GM21381 (cell line): ENCODE data around the gene DGKH.
"Not testable (repeated sequence)": the region's sequence is repeated elsewhere in the genome, so short reads cannot be mapped to it uniquely, and the experiment has no call there.

Experiments used
- ATAC-seq: cut with Tn5 transposase; IDR thresholded peaks from one replicate; pipeline ENCODE4 v1.9.1; 2021; ENCODE audit warnings: mild to moderate bottlenecking, moderate library complexity; ENCODE audit not compliant: unreplicated experiment

The DGKH gene

GRCh38 chr13:42041011-42041683, 7.3 kb upstream of the DGKH start:
- ATAC-seq, result peak; percentile 13

- ATAC-seq, result peak; percentile 8
Measured at GRCh38 chr13:42041684-42042035, 6.8 kb upstream of the DGKH start.

GRCh38 chr13:42043676-42044075, 4.8 kb upstream of the DGKH start:
- no peak for ATAC-seq

DNA sequence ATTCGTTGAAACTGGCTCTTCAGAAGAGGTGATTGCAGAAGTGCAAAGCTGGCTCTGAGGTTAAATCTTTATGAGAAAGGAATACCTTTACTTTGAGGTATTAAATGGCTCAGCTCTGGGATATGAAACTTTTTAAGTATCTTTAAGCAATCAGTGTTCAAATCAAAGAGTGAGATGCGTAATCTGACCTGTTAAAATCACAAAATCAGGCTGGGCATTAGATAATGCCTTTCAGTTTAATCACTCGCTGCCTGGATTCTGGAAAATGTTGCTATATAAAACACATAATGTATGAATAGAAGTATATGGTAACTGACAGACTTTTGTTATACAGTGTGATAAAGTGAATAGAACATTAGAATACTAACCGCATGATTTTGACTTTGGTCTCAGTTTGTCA, 2.0 kb upstream of the DGKH start:
- no peak for ATAC-seq

DNA sequence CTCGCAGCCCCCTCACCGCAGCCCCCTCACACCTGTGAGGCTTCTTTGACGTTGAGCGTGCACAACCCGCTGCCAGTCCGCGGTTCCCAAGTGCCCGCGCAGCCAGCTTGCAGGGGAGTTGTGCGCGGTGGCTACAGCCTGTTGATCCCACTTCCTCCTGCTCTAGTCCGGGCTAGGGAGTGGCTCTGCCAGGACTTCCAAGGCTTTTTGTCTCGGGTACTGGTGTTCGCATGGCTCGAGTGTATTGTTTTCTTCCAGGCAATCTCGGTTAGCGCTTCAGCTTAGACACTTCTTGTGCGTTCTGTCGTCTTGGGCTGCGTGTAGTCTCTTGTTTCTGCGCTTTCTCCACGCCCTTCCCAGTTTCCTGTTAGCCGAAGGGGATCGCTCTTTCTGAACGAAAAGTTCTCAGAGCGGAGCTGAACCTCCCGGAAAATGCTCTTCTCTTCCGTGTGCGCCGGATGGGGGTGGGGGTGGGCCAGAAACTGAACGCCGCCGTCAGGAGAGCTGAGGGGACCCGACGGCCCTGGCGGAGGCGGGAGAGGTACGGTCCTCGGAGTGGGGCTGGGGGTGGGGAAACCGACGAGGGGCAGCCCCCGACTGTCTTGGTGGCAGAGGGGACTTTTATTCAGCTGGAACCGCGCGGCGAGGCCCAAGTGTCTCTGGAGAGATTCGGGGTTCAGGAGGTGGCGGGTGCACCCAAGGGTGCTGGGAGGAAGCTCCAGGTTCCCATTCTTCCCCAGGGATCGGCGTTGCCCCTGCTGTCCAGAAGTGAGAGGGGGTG, 697 bp upstream of the DGKH start:
- ATAC-seq, result peak; percentile 17

DNA sequence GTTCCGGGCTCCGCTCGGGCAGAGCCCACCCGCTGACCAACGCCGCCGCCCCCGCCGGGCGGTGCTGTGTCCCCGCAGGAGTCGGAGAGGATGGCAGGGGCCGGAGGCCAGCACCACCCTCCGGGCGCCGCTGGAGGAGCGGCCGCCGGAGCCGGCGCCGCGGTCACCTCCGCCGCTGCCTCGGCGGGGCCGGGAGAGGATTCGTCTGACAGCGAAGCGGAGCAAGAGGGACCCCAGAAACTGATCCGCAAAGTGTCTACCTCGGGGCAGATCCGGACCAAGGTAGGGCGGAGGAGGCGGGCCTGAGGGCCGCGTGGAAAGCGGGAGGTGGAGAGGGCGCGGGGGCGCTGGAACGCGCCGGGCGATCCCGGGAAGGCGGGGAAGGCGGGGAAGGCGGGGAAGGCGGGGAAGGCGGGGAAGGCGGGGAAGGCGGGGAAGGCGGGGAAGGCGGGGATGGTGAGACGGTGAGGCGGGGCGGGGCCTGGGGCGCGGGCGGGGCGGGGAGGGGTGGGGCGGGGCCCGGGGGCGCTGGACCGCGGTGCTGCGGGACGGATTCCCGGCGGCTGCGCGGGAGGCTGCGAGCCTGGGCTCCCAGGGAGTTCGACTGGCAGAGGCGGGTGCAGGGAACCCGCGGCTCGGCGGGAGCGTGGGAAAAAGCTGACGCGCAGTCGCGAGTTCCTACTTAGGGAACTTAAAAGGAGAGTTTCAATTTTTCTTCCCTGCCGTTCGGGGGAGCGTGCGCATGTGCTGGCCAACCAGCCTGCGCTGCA, 421 bp downstream of the DGKH start:
- ATAC-seq, result peak; percentile 46

DNA sequence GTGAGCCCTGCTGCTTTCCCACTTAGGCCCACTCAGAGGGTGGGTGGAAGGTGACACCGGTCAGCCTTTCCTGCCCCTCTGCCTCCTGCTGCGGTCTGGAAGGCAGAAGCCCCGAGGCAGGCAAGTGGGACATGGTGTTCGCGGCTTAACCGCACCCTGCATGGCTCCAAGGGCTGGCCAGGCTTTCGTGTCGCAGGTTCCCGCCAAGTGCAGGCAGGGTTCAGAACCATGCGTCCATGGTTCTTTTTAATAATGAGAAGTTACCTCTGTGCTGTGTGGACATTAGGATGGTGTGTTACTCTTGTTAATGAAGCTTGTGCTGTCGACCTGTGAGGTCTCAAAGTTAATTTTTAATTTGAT, 986 bp downstream of the DGKH start:
- ATAC-seq, result peak; percentile 20

GRCh38 chr13:42054798-42055499, 6.5 kb downstream of the DGKH start:
- no peak for ATAC-seq

DNA sequence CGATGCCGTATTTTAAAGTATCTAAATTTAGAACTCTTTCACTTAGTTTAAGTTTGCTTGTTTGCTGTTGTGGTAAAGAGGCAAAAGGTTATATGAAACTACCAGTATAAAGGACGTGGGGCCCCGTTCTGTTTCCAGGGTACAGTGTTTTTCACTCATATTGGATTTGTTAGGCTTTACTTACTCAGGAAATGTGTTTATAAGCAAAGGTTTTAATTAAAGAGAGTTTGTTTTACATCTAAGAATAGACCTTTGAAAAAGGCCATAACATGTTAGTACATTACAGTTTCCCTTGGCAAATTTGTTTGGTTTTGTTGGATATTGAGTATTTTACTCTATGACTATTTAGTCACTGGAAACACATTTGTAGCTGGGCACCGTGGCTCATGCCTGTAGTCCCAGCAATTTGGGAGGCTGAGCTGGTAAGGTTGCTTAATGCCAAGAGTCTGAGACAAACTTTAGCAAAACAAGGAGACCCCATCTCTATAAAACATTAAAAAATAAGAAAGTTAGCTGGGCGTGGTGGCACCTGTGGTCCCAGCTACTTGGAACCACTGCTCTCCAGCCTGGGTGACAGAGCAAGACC, 7.1 kb downstream of the DGKH start:
- ATAC-seq, result no peak

- ATAC-seq, result no peak
Measured at GRCh38 chr13:42056146-42056545, 7.7 kb downstream of the DGKH start.

DNA sequence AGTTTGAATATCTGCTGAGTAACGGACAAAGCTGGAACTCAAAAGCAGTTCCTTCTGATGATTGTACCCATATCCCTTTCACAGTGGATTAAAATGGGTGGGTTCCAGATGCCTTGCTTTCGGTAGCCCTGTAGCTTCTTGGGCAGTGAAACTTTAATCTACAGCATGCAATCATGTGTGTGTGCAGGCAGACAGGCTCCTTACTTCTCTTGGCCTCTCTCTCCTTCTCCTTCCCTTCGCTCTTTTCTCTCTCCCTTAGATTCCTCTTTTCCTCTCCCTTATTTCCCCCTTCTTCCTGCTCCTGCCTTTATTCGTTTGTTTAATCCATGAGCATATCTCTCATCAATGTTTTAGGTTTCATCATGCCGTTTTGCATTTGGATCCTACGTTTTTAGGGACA, 8.1 kb downstream of the DGKH start:
- ATAC-seq, result no peak

DNA sequence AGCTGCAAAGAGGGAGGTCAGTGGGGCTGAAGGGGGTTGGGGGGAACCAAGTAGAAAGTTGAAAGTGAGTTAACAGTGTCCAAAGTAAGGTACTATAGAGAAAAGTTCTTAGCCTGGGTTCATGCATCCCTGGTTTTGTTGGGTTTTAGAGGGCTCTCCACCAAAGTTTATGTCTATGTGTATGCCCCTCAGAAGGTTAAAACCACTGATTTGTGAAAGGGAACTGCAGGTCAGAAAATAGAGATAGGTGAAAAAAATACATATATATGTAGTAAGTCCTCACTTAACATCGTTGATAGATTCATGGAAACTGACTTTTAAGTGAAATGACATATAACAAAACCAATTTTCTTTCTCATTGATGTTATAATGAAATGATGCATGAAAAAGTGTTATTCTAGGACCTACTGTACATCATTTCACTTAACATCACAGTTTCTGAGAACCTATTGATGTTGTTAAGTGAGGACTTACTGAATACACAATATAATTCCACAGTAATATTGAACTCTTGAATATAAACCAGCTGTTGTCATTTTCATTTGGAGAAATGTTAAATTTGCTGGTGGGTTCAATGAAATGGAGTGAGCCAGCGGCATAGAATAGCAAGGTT, 9.6 kb downstream of the DGKH start:
- ATAC-seq, result no peak

- no peak for ATAC-seq
Measured at GRCh38 chr13:42061943-42062342, 13.5 kb downstream of the DGKH start.

GRCh38 chr13:42063105-42063504, 14.7 kb downstream of the DGKH start:
- no peak for ATAC-seq

DNA sequence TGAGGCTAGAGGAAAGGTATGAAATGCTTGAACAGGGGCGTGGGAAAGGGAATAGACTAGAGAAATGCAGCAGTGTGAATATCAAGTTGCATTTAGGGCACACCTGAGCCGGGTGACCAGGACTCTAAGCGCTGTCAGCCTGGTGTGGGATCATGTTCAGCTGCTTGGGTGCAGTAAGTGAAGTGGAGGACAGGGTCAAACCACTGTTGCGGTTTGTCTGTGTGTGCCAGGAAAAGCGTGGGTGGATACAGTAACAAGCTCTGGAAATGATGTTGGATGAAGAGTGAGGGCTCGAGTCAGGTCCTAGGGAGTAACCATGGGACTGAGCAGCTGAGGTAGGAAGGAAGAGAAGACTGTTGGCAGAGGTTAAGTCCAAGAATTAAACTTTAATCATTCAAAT, 15.8 kb downstream of the DGKH start:
- no peak for ATAC-seq

GRCh38 chr13:42064966-42065365, 16.5 kb downstream of the DGKH start:
- no peak for ATAC-seq

DNA sequence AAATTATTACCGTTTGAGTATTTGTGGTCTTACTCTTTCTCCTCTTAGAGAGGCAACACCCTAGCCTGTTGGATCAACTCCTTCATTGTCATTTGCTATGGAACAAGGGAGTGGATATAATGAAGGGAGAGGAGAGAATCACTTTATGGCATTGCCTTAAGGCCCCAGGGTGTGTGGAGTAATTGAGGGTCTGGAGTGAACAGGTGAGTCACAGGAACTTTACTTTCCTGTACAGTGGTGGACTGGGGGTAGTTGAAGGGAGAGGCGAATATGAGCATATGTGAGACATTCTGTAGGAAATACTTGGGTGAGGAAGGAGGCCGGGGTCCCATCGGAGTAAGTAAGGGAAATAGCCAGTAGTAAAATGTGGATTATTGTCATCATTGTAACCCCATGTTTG, 17.0 kb downstream of the DGKH start:
- no peak for ATAC-seq

- ATAC-seq, result no peak
Measured at GRCh38 chr13:42066542-42066941, 18.1 kb downstream of the DGKH start.

GRCh38 chr13:42068886-42069285, 20.4 kb downstream of the DGKH start:
- no peak for ATAC-seq

DNA sequence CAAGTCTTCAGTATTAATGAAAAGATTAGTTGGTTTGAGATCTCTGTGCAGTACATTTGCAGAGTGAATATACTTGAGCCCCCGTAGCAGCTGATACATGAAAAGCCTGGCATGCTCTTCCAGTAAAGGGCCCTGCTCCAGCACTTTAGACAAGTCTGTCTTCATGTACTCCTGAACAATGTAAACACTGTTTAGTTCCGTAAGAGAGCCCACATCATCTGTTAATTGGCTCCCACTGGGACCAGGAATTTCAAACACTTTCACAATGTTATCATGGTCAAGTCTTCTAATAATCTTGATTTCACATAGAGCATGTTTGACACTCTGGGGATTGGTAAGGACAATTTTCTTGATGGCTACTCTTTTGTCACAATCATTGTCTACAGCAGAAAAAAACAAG, 22.2 kb downstream of the DGKH start:
- ATAC-seq, result not testable (repeated sequence)

GRCh38 chr13:42071179-42071578, 22.7 kb downstream of the DGKH start:
- ATAC-seq, result not testable (repeated sequence)
